Duodenal mucosa (tissue), 2 donors: ENCODE data around the gene COL9A1.

Experiments used
- H3K27ac ChIP-seq: one replicate; pipeline ENCODE4 v1.7.0; 2013; ENCODE audit warnings: low read depth, low read length
- H3K27me3 ChIP-seq, 2 donors: one replicate each; pipeline ENCODE4 v1.7.0; 2013; ENCODE audit warnings: low read length in 2 of 2, control low read depth in 1 of 2; ENCODE audit not compliant: insufficient read depth in 2 of 2, control insufficient read depth in 1 of 2
- H3K36me3 ChIP-seq, 2 donors: one replicate each; pipeline ENCODE4 v1.7.0; 2013; ENCODE audit warnings: low read length in 2 of 2, control low read depth in 1 of 2; ENCODE audit not compliant: insufficient read depth in 2 of 2, control insufficient read depth in 1 of 2
- H3K4me1 ChIP-seq, 2 donors: one replicate each; pipeline ENCODE4 v1.7.0; 2013; ENCODE audit warnings: low read length in 2 of 2, control low read depth in 1 of 2; ENCODE audit not compliant: insufficient read depth in 2 of 2, control insufficient read depth in 1 of 2
- H3K4me3 ChIP-seq, 2 donors: one replicate each; pipeline ENCODE4 v1.7.0; 2013; ENCODE audit warnings: low read length in 2 of 2, low read depth in 1 of 2
- H3K9ac ChIP-seq, 2 donors: one replicate each; pipeline ENCODE4 v1.7.0; 2013; ENCODE audit warnings: low read length in 2 of 2, low read depth in 1 of 2
- H3K9me3 ChIP-seq, 2 donors: one replicate each; pipeline ENCODE4 v1.7.0; 2013; ENCODE audit warnings: low read length in 2 of 2, control low read depth in 1 of 2; ENCODE audit not compliant: control insufficient read depth in 1 of 2

COL9A1 gene

GRCh38 chr6:70246118-70246517 lies 56.8 kb downstream of the COL9A1 start:
- Histone ChIP-seq H3K4me3 (no peak overlapping the region), H3K27ac (no peak overlapping the region), H3K36me3 (no peaks in the 10 kb centered on the region), H3K4me1 (peaks cover 0 to 4% of the 10 kb centered on the region in 2 donors), H3K27me3 (no peaks in the 10 kb centered on the region), H3K9me3 (no peaks in the 10 kb centered on the region), H3K9ac (no peak overlapping the region)

GRCh38 chr6:70241991-70242420 lies 60.9 kb downstream of the COL9A1 start:
- no peak overlapping the region for H3K9ac ChIP-seq
- H3K27me3 ChIP-seq, result no peaks in the 10 kb centered on the region
- H3K4me3 ChIP-seq, result no peak overlapping the region
- no peaks in the 10 kb centered on the region for H3K36me3 ChIP-seq
- H3K9me3 ChIP-seq, result no peaks in the 10 kb centered on the region
- H3K4me1 ChIP-seq, result peaks cover 0 to 7% of the 10 kb centered on the region in 2 donors
- H3K27ac ChIP-seq, result no peak overlapping the region

DNA sequence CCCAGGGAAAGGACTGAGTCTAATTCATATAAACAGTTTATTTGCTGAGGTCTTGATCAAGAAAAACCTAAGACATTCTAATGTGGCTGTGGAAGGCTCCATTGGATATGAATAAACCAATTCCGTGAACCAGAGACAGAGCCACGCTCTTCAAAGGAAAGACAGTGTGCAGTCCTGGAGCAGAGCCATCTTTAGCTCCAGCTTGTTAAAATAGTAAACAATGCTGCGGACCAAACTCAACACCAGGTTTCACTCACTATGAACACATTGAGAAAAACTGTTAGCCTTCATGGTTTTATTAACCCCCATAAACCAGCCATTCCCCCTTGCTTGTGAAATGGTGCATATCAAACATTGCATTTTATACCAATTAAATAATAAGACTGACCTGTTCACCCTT lies 61.9 kb downstream of the COL9A1 start:
- Histone ChIP-seq H3K9me3 (no peaks in the 10 kb centered on the region), H3K27ac (no peak overlapping the region), H3K4me3 (no peak overlapping the region), H3K9ac (no peak overlapping the region), H3K36me3 (no peaks in the 10 kb centered on the region), H3K27me3 (no peaks in the 10 kb centered on the region), H3K4me1 (peaks cover 0 to 7% of the 10 kb centered on the region in 2 donors)

- Histone ChIP-seq H3K9me3 (no peaks in the 10 kb centered on the region), H3K27ac (no peak overlapping the region), H3K9ac (no peak overlapping the region), H3K36me3 (no peaks in the 10 kb centered on the region), H3K4me1 (peaks cover 0 to 5% of the 10 kb centered on the region in 2 donors), H3K27me3 (no peaks in the 10 kb centered on the region), H3K4me3 (no peak overlapping the region)
Observed at GRCh38 chr6:70236343-70236742, 66.5 kb downstream of the COL9A1 start.

GRCh38 chr6:70234561-70235236 lies 68.2 kb downstream of the COL9A1 start:
- no peaks in the 10 kb centered on the region for H3K4me1 ChIP-seq
- no peaks in the 10 kb centered on the region for H3K9me3 ChIP-seq
- no peak overlapping the region for H3K27ac ChIP-seq
- H3K27me3 ChIP-seq, result no peaks in the 10 kb centered on the region
- no peak overlapping the region for H3K4me3 ChIP-seq
- H3K9ac ChIP-seq, result no peak overlapping the region
- H3K36me3 ChIP-seq, result no peaks in the 10 kb centered on the region

- Histone ChIP-seq H3K36me3 (no peaks in the 10 kb centered on the region), H3K27ac (no peak overlapping the region), H3K4me1 (no peaks in the 10 kb centered on the region), H3K9me3 (no peaks in the 10 kb centered on the region), H3K4me3 (no peak overlapping the region), H3K27me3 (no peaks in the 10 kb centered on the region), H3K9ac (no peak overlapping the region)
Observed at GRCh38 chr6:70231311-70231710, 71.6 kb downstream of the COL9A1 start.

DNA sequence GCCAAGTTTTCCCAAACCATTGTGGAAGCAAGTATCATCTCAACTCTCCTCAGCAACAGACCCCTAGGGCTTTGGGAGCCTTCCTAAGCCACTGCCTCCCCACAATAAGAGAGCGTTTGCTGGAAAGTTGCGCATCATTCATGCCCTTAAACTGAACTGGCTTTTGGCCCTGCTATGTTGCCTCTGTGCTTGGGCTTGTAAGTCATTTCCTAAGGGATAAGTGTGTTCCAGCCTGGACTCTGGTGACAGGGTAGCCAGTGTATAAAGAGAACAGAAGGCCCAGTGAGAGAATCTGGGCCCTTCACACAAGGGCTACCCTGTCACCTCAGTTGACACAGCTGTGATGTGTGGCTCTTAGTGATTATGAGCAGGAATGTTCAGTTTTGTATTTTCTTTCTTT lies 77.8 kb downstream of the COL9A1 start:
- Histone ChIP-seq H3K9ac (no peak overlapping the region), H3K9me3 (no peaks in the 10 kb centered on the region), H3K4me3 (no peak overlapping the region), H3K27ac (no peak overlapping the region), H3K36me3 (no peaks in the 10 kb centered on the region), H3K4me1 (peaks cover 4 to 11% of the 10 kb centered on the region in 2 donors), H3K27me3 (no peaks in the 10 kb centered on the region)

DNA sequence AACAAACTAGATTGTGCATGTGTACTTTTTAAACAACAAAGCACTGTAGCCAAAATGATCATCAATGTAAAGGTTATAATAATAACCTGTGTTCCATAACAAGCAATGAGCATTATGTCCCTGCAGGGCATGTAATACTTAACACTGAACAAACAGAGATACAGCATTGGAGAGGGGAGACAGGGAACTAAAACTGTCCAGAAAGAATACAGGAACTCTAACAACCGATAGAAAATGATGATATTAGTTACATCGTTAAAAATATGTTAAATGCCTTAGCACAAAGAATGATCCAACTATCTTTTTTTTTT lies 80.5 kb downstream of the COL9A1 start:
- H3K36me3 ChIP-seq, result no peaks in the 10 kb centered on the region
- H3K9ac ChIP-seq, result no peak overlapping the region
- H3K4me1 ChIP-seq, result peaks cover 4 to 11% of the 10 kb centered on the region in 2 donors
- H3K27me3 ChIP-seq, result no peaks in the 10 kb centered on the region
- H3K27ac ChIP-seq, result no peak overlapping the region
- H3K9me3 ChIP-seq, result no peaks in the 10 kb centered on the region
- H3K4me3 ChIP-seq, result no peak overlapping the region

DNA sequence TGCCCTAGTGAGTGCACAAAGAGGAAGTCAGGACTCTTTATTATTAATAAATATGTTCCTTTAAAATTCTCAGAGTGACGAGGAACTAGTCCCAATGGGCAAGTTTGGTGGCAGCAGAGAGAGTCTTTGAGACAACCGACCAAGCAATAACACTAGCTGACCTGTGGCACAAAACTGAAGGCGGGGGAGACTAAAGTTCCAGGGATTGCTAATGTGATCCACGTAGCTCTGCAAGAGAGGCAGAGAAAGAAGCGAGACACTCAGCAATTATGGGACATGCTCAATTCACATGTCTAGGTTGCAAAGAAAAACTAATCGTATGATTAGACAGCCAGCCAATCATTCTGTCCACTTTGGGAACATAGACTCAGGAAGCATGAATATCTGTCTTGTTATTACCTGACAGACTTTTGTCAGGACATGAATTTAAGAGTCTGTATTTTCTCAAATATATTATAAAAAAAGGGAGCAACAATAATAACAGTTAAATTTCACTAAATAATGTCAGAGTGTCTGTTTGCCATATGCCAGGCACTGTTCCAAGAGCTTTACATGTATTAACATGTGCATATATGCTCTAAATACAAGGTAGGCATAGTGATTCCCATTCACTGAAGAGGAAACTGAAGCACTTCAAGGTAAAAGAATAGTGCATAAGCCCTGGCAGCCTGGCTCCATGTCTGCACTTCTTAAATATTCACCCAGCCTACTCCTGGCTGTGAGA lies 81.0 kb downstream of the COL9A1 start:
- no peaks in the 10 kb centered on the region for H3K9me3 ChIP-seq
- no peak overlapping the region for H3K27ac ChIP-seq
- no peak overlapping the region for H3K4me3 ChIP-seq

GRCh38 chr6:70221025-70221714 lies 81.7 kb downstream of the COL9A1 start:
- Histone ChIP-seq H3K36me3 (no peaks in the 10 kb centered on the region), H3K27me3 (no peaks in the 10 kb centered on the region), H3K4me1 (peaks cover 4 to 11% of the 10 kb centered on the region in 2 donors), H3K4me3 (no peak overlapping the region), H3K27ac (no peak overlapping the region), H3K9ac (no peak overlapping the region), H3K9me3 (no peaks in the 10 kb centered on the region)

More for the DNA sequence above, 81.0 kb downstream of the COL9A1 start:
- H3K36me3 ChIP-seq, result no peaks in the 10 kb centered on the region
- no peak overlapping the region for H3K9ac ChIP-seq
- no peaks in the 10 kb centered on the region for H3K27me3 ChIP-seq
- peaks cover 4 to 11% of the 10 kb centered on the region in 2 donors for H3K4me1 ChIP-seq
